Measurements from ENCODE around the gene EIF1AD.

DNA sequence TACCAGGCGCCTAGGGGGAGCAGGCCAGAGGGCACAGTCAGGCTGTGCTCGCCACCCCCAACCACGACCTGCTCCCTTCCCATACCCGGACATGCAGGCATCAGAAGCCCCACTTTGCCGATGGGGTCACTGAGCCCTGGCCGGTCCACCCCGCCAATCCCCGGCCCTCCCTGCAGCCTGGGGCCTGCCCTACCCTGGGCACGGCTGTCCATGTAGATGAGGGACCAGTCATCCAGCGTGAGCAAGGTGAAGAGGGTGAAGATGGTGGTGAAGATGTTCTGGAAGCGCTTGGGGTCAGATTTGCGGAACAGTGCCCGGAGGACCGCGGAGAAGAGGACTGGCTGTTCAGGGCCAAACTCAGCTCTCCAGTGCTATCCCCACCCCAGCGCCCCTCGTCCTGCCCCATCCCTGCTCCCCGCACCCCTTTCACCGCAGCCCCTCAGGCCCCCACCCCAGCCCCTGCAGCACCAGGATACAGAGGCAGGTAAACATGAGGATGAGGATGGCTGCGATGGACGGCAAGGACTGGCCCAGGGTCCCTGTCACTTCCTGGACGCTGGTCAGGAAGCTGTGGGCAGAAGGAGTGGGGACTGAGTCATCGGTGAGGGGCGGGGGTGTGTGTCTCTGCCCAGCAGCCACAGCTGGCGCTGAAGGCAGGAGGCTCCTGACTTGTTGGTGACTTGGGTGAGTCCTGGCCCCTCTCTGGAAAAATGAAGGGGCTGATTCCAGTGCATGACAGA, 18.8 kb upstream of the EIF1AD start:
- TF ChIP-seq, protein P1, sequence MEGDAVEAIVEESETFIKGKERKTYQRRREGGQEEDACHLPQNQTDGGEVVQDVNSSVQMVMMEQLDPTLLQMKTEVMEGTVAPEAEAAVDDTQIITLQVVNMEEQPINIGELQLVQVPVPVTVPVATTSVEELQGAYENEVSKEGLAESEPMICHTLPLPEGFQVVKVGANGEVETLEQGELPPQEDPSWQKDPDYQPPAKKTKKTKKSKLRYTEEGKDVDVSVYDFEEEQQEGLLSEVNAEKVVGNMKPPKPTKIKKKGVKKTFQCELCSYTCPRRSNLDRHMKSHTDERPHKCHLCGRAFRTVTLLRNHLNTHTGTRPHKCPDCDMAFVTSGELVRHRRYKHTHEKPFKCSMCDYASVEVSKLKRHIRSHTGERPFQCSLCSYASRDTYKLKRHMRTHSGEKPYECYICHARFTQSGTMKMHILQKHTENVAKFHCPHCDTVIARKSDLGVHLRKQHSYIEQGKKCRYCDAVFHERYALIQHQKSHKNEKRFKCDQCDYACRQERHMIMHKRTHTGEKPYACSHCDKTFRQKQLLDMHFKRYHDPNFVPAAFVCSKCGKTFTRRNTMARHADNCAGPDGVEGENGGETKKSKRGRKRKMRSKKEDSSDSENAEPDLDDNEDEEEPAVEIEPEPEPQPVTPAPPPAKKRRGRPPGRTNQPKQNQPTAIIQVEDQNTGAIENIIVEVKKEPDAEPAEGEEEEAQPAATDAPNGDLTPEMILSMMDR (IDR thresholded peaks at IDR 0.05) = no peak
- no peak for TF ChIP-seq POLR2A (IDR thresholded peaks at IDR 0.05)
